ENCODE results near the gene PELO. TPM values are rescaled to one million over a fixed set of nuclear protein-coding genes. Genes with fewer than 3 reads are reported as not detected.
A peak's percentile ranks its signal among the peaks of the same experiment; 100 is the strongest.
"Not testable (repeated sequence)": the region's sequence is repeated elsewhere in the genome, so short reads cannot be mapped to it uniquely, and the experiment has no call there.

Gene PELO
- total RNA-seq, 1 donor from 2014 or later: 39.1 TPM

DNA sequence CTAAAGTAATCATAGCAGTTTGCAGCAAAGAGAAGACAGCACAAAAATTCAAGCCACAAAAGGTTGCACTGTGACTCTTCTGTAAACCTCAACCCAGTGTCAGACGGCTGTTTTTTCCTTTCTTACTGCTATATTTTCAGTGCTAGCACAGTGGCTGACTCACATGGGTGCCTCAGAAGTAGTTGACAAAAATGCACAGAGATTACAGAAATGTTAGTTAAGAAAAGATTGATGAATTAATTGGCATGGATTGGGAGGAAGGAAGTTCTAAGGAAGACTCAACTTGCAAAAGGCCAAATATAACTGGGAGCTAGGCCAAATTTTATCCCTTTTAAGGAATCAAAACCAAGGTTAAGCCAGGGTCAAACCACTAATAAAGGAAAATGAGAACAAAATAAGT is 43.7 kb upstream of the PELO start:
- Histone ChIP-seq H3K9me3 (no peaks in the 10 kb centered on the region), H3K36me3 (no peaks in the 10 kb centered on the region), H3K27me3 (no peaks in the 10 kb centered on the region), H3K4me1 (peaks cover 0 to 19% of the 10 kb centered on the region in 2 donors), H3K4me3 (no peak overlapping the region), H3K27ac (peak overlapping the region in 1 of 2 donors; percentile 12)
- TF ChIP-seq CTCF (IDR thresholded peaks at IDR 0.05): no peak
- intact Hi-C loops (cut with DNase I): no loop called here
- DNase-seq (ENCODE audit: low spot score in 2 of 2): no peak

- not testable (repeated sequence) for H3K27me3 ChIP-seq
Measured at GRCh38 chr5:52744867-52745458, 42.8 kb upstream of the PELO start.

GRCh38 chr5:52746539-52746938 is 41.2 kb upstream of the PELO start:
- no peak for DNase-seq (ENCODE audit: low spot score in 2 of 2)
- no peak for TF ChIP-seq CTCF (IDR thresholded peaks at IDR 0.05)
- no peaks in the 10 kb centered on the region for H3K27me3 ChIP-seq
- H3K27ac ChIP-seq: no peak overlapping the region
- intact Hi-C loops (cut with DNase I): no loop called here
- no peaks in the 10 kb centered on the region for H3K9me3 ChIP-seq
- H3K4me1 ChIP-seq: peaks cover 0 to 18% of the 10 kb centered on the region in 2 donors
- H3K4me3 ChIP-seq: no peak overlapping the region
- no peaks in the 10 kb centered on the region for H3K36me3 ChIP-seq

More at GRCh38 chr5:52744867-52745458, 42.8 kb upstream of the PELO start:
- DNase-seq (ENCODE audit: low spot score in 2 of 2); H3K27ac ChIP-seq; H3K36me3 ChIP-seq; H3K4me3 ChIP-seq; H3K9me3 ChIP-seq; intact Hi-C loops (cut with DNase I): not testable (repeated sequence)
- H3K4me1 ChIP-seq: peaks cover 0 to 19% of the 10 kb centered on the region in 2 donors

DNA sequence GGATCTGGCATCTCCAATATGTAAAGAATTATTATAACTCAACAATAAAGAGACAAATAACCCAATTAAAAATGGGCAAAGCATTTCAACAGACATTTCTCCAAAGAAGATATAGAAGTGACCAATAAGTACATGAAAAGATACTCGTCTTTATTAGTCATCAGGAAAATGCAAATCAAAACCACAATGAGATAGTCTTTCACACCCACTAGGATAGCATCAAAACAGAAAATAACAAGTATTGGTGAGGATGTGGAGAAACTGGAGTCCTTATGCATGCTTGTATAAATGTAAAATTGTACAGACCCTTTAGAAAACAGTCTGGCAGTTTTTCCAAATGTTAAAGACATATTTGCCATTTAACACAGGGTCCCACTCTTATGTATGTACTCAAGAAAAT is 39.1 kb upstream of the PELO start:
- no peak overlapping the region for H3K4me3 ChIP-seq
- intact Hi-C loops (cut with DNase I): no loop called here
- no peaks in the 10 kb centered on the region for H3K9me3 ChIP-seq
- no peak for TF ChIP-seq CTCF (IDR thresholded peaks at IDR 0.05)
- no peaks in the 10 kb centered on the region for H3K27me3 ChIP-seq
- DNase-seq (ENCODE audit: low spot score in 2 of 2): no peak
- H3K27ac ChIP-seq: no peak overlapping the region
- H3K4me1 ChIP-seq: peaks cover 0 to 5% of the 10 kb centered on the region in 2 donors
- H3K36me3 ChIP-seq: no peaks in the 10 kb centered on the region

DNA sequence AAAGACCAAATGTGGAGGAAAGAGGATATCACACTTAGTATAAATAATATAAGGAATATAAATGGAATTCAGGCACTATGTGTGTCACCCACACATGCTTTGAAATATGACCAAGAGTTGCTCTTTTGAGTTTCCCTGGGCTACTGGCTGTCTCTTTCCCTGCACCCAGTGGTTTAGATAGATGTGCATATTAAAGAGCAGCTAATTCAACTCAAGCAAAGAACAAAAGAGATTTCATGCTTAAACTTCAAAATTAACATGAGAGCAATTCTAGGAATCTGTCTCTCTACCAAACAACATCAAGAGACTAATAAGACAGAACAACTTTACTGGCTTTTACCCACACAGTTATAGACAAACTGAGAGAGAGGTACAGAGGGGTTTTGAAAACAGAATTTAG is 38.0 kb upstream of the PELO start:
- Histone ChIP-seq H3K4me1 (no peaks in the 10 kb centered on the region), H3K4me3 (no peak overlapping the region), H3K36me3 (no peaks in the 10 kb centered on the region), H3K9me3 (no peaks in the 10 kb centered on the region), H3K27ac (no peak overlapping the region), H3K27me3 (no peaks in the 10 kb centered on the region)
- no peak for DNase-seq (ENCODE audit: low spot score in 2 of 2)
- no peak for TF ChIP-seq CTCF (IDR thresholded peaks at IDR 0.05)
- intact Hi-C loops (cut with DNase I): no loop called here

DNA sequence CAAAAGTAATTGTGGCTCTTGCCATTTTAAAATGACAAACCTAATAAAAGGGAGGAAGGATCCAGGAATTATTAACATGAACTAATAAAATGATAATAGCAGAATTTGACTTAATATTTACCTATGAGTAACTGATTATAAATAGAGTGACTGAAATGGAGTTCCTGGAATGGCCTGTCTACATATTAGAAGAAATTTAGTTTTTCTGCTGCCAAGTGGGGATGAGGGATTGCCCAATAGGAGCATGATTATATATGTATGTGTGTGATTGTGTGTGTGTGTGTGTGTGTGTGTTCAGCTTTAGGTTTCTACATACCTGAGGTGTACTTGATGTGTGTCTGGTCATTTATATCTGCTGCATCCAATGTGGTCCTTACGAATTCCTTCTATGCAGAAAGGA is 36.6 kb upstream of the PELO start:
- intact Hi-C loops (cut with DNase I): no loop called here
- no peak for TF ChIP-seq CTCF (IDR thresholded peaks at IDR 0.05)
- no peaks in the 10 kb centered on the region for H3K4me1 ChIP-seq
- no peaks in the 10 kb centered on the region for H3K27me3 ChIP-seq
- no peak overlapping the region for H3K27ac ChIP-seq
- no peaks in the 10 kb centered on the region for H3K9me3 ChIP-seq
- no peaks in the 10 kb centered on the region for H3K36me3 ChIP-seq
- DNase-seq (ENCODE audit: low spot score in 2 of 2): no peak
- H3K4me3 ChIP-seq: no peak overlapping the region

All from ascending aorta (tissue), 2 donors.